Epithelial cell of proximal tubule (primary cell): ENCODE measurements around the gene NAT9. TPM values are rescaled to one million over a fixed set of nuclear protein-coding genes. Genes with fewer than 3 reads are reported as not detected.

Source experiments
- DNase-seq: peaks from one replicate; pipeline ENCODE4 v3.0.0-alpha.2; 2011; ENCODE audit warnings: low read depth
- H3K4me3 ChIP-seq: 2 replicates; pipeline ENCODE4 v1.5.1; 2011; ENCODE audit warnings: low read depth, mild to moderate bottlenecking, low read length
- total RNA-seq: library from RNA; depleted of rRNA; stranded (reverse); fragments of >200 nt; gene quantifications from 2 replicates; pipeline ENCODE4 v1.2.3, GENCODE V29; 2015
- TF ChIP-seq, protein P1 (sequence below): conservative IDR thresholded peaks from 2 replicates; pipeline ENCODE4 v1.5.1; 2012; ENCODE audit warnings: low read depth, mild to moderate bottlenecking, low read length

Gene NAT9
- total RNA-seq, 1 donor from 2014 or later, result 24.5 TPM

DNA sequence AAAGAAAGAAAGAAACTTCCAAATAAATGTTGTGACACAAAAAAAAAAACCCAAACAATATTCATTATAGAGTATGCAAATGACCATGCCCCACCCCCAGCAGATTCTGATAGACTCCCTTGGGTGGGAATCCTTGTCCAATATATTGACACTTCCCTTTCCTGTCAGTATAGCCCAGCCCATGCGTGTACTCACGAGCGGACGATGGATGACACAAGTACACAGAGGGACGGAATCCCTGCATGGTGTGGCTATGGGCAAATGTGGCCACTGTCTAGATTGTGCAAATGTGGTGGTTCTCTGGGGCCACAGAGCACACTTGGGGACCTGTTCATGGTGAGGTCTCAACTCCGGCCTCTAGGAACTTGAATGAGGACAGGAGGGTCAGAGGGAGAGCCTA, 36.0 kb downstream of the NAT9 start:
- DNase-seq, result no peak
- H3K4me3 ChIP-seq, result no peak overlapping the region
- TF ChIP-seq, protein P1, sequence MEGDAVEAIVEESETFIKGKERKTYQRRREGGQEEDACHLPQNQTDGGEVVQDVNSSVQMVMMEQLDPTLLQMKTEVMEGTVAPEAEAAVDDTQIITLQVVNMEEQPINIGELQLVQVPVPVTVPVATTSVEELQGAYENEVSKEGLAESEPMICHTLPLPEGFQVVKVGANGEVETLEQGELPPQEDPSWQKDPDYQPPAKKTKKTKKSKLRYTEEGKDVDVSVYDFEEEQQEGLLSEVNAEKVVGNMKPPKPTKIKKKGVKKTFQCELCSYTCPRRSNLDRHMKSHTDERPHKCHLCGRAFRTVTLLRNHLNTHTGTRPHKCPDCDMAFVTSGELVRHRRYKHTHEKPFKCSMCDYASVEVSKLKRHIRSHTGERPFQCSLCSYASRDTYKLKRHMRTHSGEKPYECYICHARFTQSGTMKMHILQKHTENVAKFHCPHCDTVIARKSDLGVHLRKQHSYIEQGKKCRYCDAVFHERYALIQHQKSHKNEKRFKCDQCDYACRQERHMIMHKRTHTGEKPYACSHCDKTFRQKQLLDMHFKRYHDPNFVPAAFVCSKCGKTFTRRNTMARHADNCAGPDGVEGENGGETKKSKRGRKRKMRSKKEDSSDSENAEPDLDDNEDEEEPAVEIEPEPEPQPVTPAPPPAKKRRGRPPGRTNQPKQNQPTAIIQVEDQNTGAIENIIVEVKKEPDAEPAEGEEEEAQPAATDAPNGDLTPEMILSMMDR, result no peak

DNA sequence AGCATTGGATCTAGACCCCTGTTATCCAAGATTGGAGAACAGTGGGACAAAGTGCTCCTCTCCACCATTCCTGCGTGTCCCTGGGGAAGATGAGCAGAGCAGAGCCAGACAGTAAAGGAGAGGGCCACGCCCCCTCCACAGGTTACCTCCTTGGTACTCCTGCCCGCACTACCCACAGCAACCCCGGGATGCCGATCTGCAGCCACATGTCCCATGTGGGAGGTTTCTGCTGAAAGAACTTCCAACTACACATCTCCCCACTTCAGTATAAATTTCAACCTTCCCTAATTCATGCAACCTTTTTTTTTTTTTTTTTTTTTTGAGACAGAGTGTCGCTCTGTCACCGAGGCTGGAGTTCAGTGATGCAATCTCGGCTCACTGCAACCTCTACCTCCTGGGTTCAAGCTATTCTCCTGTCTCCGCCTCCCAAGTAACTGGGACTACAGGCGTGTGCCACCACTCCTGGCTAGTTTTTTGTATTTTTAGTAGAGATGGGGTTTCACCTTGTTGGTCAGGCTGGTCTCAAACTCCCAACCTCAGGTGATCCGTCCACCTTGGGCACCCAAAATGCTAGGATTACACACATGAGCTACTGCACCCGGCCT, 36.8 kb downstream of the NAT9 start:
- no peak for DNase-seq
- TF ChIP-seq, protein P1, result no peak
- H3K4me3 ChIP-seq, result no peak overlapping the region

DNA sequence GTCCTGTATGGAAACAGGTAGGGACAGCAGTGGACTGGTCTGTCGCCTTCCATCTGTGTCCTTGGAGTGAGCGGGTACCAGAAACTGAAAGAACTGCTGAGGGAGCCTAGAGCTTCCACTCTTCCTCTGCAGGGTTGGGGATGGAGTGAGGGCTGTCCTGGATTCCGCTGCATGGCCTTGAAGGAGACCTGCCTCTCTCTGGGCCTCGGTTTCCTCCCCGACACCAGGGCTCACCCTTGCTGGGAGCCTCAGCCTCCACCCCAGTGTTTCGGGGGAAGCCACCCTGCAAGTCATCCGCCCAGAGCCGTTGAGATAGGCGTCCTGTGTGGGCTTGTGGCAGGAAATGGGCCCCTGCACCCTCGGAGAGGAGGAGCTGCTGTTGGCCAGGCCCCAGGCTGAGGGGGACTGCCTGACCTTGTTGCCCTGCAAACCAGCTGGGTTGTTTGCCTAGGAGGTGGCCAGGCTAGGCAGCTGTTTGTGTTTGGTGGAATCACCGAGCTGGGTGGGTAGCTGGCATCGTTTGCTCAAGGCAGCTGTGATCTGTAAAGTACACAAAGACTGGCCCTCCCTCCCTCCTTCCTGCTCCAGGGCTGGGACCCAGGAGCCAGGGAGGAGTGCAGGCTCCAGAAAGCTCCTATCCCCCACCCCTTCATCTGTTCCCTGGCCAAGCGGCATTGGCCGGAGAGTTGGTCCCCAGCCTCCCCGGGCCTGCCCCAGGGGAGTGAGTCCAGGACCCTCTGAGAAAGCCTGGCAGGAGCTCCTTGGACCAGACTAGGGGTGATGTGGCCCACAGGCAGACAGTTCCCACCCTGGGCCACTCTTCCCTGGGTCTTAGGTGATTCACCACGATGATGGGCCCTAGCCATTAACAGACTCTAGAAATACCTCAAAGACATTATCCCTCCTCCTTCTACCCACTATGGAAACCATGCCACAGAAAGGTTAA, 37.8 kb downstream of the NAT9 start:
- no peak overlapping the region for H3K4me3 ChIP-seq
- DNase-seq, result no peak
- TF ChIP-seq, protein P1, result no peak

DNA sequence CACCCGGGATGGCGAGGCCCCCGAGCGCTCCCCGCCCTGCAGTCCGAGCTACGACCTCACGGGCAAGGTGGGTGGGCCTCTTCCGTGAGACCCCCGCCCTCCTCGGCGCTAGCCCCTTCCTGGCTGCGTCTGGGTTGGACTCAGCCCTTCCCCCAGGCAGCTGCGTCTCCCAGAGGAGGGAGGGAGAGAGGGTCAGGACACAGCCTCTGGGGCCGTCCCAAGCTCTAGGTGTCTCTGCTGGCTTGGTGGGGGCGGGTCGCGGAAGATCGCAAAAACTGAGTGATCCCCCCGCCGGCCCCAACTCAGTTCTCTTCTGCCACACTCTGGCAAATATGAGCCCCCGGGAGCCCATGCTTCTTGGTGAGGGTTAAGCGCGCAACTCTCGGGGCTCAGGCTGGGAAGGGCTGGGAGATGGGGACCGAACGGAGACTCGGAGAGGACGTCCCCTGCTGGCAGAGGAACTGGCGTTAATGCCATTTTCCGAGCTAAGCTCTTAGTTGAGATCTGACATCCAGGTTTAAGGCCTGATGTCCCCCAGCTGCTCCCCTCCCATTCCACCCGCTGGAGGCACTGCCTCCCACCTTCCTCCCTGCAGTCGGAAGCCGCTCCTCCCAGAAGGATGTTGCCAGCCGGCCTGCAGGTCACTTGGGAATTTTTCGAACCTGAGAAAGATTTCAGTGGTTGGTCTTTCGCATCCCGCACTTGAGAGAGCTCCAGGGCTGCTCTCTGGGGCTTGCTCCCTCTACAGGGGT, 38.7 kb downstream of the NAT9 start:
- no peak for DNase-seq
- TF ChIP-seq, protein P1, result peak; percentile 51
- H3K4me3 ChIP-seq, result no peak overlapping the region

DNA sequence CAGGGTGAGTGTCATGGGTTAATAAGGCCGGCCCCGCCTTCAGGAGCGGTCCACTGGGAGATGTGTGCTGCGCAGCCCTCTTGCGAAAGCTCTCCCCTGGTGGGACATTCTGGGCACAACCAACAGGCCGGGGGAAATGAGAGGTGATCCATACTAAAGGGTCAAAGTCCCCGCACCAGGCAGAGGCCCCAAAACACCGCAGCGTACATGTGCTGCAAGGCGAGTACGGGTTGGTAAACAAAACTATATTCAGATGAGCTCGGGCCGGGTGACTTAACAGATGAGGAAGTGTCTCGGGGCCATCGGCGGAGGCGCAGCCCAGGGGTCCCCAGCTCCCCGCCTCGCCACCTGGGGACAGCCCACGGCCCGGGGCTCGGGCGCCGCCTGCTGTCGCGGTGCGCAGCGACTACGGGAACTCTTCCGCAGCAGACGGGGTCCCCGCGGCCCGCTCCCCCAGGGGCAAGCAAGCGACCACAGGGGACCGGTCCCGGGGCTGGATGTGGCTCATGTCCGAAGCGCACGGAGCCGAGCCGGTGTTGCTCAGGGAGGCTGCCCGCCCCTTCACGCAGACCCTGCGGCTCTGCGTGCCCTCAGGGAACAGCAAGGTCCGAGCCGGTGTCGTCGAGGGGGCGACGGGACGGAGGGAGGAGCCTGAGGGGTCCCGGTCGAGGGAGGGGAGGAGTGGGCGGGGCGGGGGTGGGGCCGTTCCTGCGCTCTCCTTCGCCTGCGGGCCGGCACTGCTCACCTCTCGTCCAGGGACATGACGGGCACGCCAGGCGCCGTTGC, 39.4 kb downstream of the NAT9 start, which contains the start of gene RAB37:
Gene RAB37 (plus strand): TSS at position 744 of the 786 bp plus-strand sequence. CDS start 17 bp downstream, at position 761.
- peak within 1 kb of the TSS; percentile 35 for H3K4me3 ChIP-seq
- TF ChIP-seq, protein P1, result peak; percentile 46

DNA sequence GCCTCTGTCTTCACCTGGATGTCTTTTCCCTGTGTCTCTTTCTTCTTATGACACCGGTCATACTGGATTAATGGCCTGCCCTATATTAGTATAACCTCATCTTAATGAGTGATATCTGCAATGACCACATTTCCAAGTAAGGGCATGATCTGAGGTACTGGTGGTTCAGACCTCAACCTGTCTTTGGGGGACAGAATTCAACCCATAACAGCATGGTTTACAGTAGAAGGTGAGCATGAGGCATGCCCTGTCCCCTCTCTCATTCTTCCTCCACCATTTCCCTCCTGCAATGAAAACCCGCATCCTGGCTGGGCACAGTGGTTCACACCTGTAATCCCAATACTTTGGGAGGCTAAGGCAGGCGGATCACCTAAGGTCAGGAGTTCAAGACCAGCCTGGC, 41.9 kb downstream of the NAT9 start:
- TF ChIP-seq, protein P1, result no peak
- no peak overlapping the region for H3K4me3 ChIP-seq
- DNase-seq, result no peak

More for the DNA sequence above, 39.4 kb downstream of the NAT9 start, which contains the start of gene RAB37:
- DNase-seq, result no peak
